NCI-H774 (cell line): ENCODE results near the gene GORASP2.

Source experiments
- DNase-seq: peaks from one replicate; lab custom pipeline; 2025; lab: John Stamatoyannopoulos, UW

GORASP2 gene

DNA sequence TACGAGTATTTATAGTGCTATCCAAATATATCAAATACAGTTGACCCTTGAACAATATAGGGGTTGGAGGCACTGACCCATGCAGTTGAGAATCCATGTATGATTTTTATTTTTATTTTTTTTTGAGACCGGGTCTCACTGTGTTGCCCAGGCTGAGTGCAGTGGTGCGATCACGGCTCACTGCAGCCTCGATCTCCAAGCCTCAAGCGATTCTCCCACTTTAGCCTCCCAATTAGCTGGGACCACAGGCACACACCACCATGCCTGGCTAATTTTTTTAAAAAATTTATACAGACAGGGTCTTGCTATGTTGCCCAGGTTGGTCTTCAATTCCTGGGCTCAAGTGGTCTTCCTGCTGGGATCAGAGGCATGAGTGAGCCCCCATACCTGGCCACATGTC lies 70.6 kb downstream of the GORASP2 start:
- no peak for DNase-seq

DNA sequence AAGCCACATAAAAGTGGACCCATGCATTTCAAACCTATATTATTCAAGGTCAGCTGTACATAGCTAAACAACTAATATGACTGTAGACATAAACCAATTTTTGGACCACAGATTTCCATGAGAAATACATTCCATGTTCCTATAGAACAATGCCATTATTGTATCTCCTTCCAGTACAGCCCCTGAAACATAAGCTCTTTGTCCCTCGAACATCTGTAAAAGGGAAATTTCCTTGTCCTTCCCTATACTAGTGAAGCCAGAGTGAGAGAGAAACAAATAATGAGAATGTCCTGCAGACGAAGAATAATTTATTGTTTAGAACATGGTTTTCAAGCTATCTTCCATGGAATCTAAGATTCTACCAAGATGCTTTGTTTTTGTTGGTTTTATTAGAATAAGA lies 75.3 kb downstream of the GORASP2 start:
- no peak for DNase-seq

DNA sequence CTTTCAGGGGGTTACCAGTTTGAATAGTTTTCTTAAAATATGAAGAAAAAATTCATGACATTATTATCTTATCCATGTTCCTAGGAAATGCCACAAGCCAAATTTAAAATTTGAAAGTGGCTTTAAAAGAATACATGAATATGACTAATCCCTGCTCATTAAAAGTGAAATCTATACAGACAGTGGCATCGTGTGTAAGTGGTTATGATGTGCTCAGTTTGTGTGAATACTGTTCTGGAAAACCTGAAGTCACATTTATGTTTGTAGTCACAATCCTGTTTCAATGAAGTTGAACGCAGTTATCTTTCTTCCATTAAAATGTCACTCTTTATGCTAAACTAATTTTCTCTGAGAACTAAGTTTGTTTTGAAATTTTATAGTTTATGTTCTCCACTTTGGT lies 75.8 kb downstream of the GORASP2 start:
- DNase-seq, result no peak

DNA sequence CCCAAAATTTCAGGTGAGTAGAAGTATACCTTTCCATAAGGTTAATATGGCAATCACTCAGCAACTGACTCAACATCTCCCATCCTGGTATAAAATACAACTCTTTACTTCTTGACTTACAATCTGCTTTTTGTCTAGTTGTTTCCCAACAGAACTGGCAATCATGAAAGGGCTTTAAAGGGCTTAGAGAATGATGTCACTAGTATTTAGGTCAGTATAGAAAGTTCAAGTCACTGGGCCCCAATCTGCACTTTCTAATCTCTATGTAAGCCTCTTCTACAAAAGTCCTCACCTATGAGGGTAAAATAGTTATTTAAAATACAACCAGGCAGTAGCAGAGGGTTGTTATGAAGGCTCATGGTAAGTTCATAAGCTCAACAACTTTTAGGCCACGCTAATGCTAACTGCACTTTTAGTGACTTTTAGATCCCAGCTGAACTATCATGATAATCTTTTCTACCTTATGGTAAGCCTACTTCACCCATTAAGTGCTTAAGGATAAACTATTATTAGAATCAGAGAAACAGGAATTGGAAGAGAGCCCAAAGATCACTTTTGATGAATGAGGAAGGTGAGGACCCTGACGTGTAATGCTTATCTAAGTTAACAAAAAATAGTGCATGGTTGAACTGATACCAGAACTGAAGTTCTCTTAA lies 79.6 kb downstream of the GORASP2 start:
- DNase-seq, result no peak

DNA sequence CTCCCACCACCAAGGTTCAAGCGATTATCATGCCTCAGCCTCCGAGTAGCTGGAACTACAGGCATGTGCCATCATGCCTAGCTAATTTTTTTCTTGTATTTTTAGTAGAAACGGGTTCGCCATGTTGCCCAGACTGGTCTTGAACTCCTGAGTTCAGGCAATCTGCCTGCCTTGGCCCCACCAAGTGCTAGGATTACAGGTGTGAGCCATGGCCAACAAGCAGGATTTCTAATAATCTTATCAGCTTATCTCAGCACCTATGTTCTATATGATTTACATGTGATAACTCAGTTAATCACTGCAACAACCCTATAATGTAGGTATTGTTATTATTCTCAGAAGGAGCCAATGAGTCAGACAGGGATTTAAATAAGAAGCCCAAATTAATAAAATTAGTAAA lies 80.3 kb downstream of the GORASP2 start:
- DNase-seq, result no peak

DNA sequence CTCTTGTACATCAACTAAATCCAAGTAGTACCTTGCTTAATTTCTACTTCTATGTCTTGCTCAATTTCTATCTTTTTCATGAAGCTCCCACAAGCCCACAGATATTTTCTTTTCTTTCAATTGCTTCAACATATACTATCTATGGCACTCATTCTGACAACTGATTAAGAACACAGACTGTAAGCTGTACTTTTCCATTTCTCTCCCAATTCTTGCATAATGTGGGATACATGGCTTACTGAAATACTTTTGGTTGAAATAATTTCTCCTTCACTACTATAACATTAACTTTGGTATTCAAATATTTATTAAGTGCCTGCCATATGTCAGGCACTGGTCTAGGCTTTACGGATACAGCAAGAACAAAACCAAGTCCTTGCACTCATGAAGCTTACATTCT lies 84.8 kb downstream of the GORASP2 start:
- DNase-seq, result no peak

DNA sequence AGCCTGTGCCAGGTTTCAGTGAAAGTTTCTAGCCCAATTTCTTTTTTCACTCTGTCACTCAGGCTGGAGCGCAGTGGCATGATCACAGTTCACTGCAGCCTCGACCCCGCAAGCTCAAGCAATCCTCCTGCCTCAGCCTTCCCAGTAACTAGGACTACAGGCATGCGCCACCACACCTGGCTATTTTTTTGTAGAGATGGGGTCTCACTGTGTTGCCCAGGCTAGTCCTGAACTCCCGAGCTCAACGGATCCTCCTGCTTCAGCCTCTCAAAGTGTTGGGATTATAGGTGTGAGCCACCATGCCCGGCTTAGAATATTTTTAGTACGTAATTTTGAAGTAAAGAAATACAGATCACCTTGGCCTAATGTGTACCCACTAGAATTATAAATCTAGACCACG lies 87.1 kb downstream of the GORASP2 start:
- no peak for DNase-seq
